Effector memory CD8-positive, alpha-beta T cell (primary cell): ENCODE results near the gene ST7.

Experiments
- ATAC-seq: fragments of 150-1000 bp; cut with Tn5 transposase; replicated peaks from 2 replicates; pipeline ENCODE4 v1.10.0; 2021; ENCODE audit warnings: mild to moderate bottlenecking, moderate library complexity
- DNase-seq, 3 experiments: peaks; one replicate each; pipeline ENCODE4 v3.0.0; 2021
- H3K27ac Mint-ChIP-seq, 2 donors: one replicate each; pipeline ENCODE4 v1.8.0; 2022; ENCODE audit warnings: mild to moderate bottlenecking in 2 of 2, mixed read lengths in 2 of 2, moderate library complexity in 2 of 2
- H3K27me3 Mint-ChIP-seq, 2 donors: one replicate each; pipeline ENCODE4 v1.8.0; 2022; ENCODE audit warnings: mixed read lengths in 2 of 2
- H3K36me3 Mint-ChIP-seq: one replicate; pipeline ENCODE4 v1.8.0; 2022; ENCODE audit warnings: mild to moderate bottlenecking, moderate library complexity, mixed read lengths; ENCODE audit not compliant: insufficient read depth
- H3K4me1 Mint-ChIP-seq, 2 donors: one replicate each; pipeline ENCODE4 v1.8.0; 2022; ENCODE audit warnings: low read depth in 2 of 2, mixed read lengths in 2 of 2
- H3K4me3 Mint-ChIP-seq, 2 donors: one replicate each; pipeline ENCODE4 v1.8.0; 2022; ENCODE audit warnings: mild to moderate bottlenecking in 2 of 2, mixed read lengths in 2 of 2, moderate library complexity in 2 of 2
- H3K9me3 Mint-ChIP-seq, 2 donors: one replicate each; pipeline ENCODE4 v1.8.0; 2022; ENCODE audit warnings: mixed read lengths in 2 of 2

Gene ST7

DNA sequence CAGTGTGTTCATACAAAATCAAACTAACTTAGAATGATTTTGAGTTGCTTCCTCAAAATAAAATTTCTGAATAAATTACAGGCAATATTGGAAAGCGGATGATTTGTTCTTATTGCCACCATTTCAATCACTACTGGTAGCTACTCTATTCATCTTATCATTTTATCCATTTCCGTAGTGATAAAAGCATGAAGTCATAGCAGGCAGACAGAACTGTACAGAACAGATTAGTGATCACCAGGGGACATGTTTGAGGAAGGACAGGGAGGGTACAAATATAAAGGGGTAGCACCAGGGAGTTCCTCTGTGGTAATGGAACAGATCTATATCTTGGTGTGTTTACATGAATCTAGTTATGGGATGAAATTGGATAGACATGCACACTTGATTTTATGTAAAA is 231.1 kb downstream of the ST7 start:
- H3K4me3 Mint-ChIP-seq: no peak overlapping the region
- no peak overlapping the region for H3K27ac Mint-ChIP-seq
- peaks cover 3 to 4% of the 10 kb centered on the region in 2 donors for H3K4me1 Mint-ChIP-seq
- H3K36me3 Mint-ChIP-seq: no peaks in the 10 kb centered on the region
- H3K27me3 Mint-ChIP-seq: no peaks in the 10 kb centered on the region
- ATAC-seq (no peak), DNase-seq (no peak)
- H3K9me3 Mint-ChIP-seq: no peaks in the 10 kb centered on the region

DNA sequence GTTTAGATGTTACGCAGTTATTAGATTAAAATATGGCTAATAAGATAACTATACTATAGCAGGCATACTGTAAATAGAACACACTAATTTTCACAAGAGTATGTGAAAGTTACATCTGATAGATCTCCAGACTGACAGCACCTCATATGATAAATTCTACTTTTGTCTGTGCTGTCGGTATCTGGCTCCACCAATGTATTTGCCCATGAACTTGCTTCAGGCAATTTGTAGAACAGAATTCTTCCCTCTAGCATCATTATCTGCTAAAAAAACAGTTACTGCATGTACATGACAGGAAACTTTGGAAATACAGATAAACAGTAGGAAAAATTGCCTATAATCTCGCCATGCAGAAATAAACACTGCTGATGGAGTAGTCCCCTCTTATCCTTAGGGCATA is 231.8 kb downstream of the ST7 start:
- ATAC-seq (no peak), DNase-seq (no peak)
- H3K4me3 Mint-ChIP-seq: no peak overlapping the region
- no peaks in the 10 kb centered on the region for H3K9me3 Mint-ChIP-seq
- H3K27ac Mint-ChIP-seq: no peak overlapping the region
- H3K4me1 Mint-ChIP-seq: peaks cover 3 to 4% of the 10 kb centered on the region in 2 donors
- H3K27me3 Mint-ChIP-seq: no peaks in the 10 kb centered on the region
- H3K36me3 Mint-ChIP-seq: no peaks in the 10 kb centered on the region

DNA sequence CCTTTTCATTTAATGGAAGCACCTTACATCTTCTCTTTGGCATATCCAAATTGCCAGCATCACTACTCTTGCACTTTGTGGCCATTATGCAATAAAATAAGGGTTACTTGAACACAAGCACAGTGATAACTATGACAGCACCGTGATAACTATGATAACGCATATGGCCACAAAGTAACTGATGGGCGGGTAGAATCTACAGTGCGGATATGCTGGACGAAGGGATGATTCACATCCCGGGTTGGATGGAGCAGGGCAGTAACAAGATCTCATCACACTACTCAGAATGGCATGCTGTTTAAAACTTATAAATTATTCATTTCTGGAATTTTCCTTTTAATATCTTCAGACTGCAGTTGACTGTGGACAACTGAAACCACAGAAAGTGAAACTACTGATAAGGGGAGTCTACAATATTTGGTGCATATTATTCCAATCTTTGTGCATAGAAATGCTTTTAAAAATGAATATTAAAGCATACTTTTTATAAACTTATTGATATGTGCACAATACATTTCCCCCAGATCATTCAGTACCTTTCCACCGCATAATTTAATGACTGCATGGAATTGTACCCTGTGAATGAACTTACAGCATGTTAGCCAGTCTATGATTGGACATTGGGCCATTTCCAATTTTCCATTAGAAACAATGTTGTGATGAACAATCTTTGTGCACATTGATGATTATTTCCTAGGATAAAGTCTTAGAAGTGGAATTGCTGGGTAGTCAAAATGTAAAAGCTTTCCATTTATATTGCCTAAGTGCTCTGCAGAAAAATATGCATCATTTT is 233.1 kb downstream of the ST7 start:
- Mint-ChIP-seq H3K9me3 (no peaks in the 10 kb centered on the region), H3K36me3 (no peaks in the 10 kb centered on the region), H3K27ac (no peak overlapping the region), H3K4me3 (no peak overlapping the region), H3K27me3 (no peaks in the 10 kb centered on the region), H3K4me1 (peaks cover 3 to 4% of the 10 kb centered on the region in 2 donors)
- no peak for DNase-seq
- no peak for ATAC-seq

GRCh38 chr7:117188376-117188775 is 235.1 kb downstream of the ST7 start:
- H3K27me3 Mint-ChIP-seq: no peaks in the 10 kb centered on the region
- ATAC-seq: no peak
- H3K4me3 Mint-ChIP-seq: no peak overlapping the region
- DNase-seq: no peak
- H3K27ac Mint-ChIP-seq: no peak overlapping the region
- no peaks in the 10 kb centered on the region for H3K9me3 Mint-ChIP-seq
- peaks cover 3 to 4% of the 10 kb centered on the region in 2 donors for H3K4me1 Mint-ChIP-seq
- no peaks in the 10 kb centered on the region for H3K36me3 Mint-ChIP-seq

GRCh38 chr7:117188949-117189592 is 235.8 kb downstream of the ST7 start:
- Mint-ChIP-seq H3K9me3 (no peaks in the 10 kb centered on the region), H3K36me3 (no peaks in the 10 kb centered on the region), H3K27ac (no peak overlapping the region), H3K4me3 (no peak overlapping the region), H3K27me3 (no peaks in the 10 kb centered on the region), H3K4me1 (peaks cover 3 to 4% of the 10 kb centered on the region in 2 donors)
- ATAC-seq: no peak
- no peak for DNase-seq

DNA sequence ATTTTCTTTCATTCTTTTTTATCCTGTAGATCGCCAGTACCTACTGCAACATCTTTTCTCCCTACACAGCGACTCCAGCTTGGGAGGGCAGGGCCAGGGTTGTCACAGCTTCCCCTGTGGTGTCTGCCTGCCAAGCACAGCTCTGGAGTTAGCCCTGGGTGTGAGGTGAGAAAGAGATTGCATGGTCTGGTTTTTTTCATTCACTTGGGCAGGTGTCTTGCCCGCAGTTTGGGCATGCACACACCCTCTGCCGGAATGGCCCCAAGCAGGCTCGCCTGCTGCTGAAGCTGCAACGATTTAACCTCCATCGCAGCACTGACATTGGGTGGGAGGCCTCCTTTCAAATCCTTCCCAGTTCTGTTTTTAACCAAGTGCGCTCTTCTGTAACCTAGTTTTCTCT is 236.8 kb downstream of the ST7 start:
- no peaks in the 10 kb centered on the region for H3K36me3 Mint-ChIP-seq
- H3K4me3 Mint-ChIP-seq: no peak overlapping the region
- peaks cover 3 to 4% of the 10 kb centered on the region in 2 donors for H3K4me1 Mint-ChIP-seq
- no peak overlapping the region for H3K27ac Mint-ChIP-seq
- ATAC-seq (no peak), DNase-seq (no peak)
- H3K27me3 Mint-ChIP-seq: no peaks in the 10 kb centered on the region
- no peaks in the 10 kb centered on the region for H3K9me3 Mint-ChIP-seq

GRCh38 chr7:117190746-117191435 is 237.6 kb downstream of the ST7 start:
- Mint-ChIP-seq H3K9me3 (no peaks in the 10 kb centered on the region), H3K4me1 (peaks cover 3 to 4% of the 10 kb centered on the region in 2 donors), H3K36me3 (no peaks in the 10 kb centered on the region), H3K4me3 (no peak overlapping the region), H3K27ac (no peak overlapping the region), H3K27me3 (no peaks in the 10 kb centered on the region)
- ATAC-seq: no peak
- DNase-seq: no peak

GRCh38 chr7:117192108-117192507 is 238.8 kb downstream of the ST7 start:
- ATAC-seq (no peak), DNase-seq (no peak)
- Mint-ChIP-seq H3K27ac (no peak overlapping the region), H3K9me3 (no peaks in the 10 kb centered on the region), H3K4me1 (no peaks in the 10 kb centered on the region), H3K27me3 (no peaks in the 10 kb centered on the region), H3K4me3 (no peak overlapping the region), H3K36me3 (no peaks in the 10 kb centered on the region)

GRCh38 chr7:117193564-117193963 is 240.3 kb downstream of the ST7 start:
- DNase-seq (no peak), ATAC-seq (no peak)
- H3K27ac Mint-ChIP-seq: no peak overlapping the region
- H3K36me3 Mint-ChIP-seq: no peaks in the 10 kb centered on the region
- no peaks in the 10 kb centered on the region for H3K4me1 Mint-ChIP-seq
- H3K27me3 Mint-ChIP-seq: no peaks in the 10 kb centered on the region
- no peak overlapping the region for H3K4me3 Mint-ChIP-seq
- no peaks in the 10 kb centered on the region for H3K9me3 Mint-ChIP-seq

GRCh38 chr7:117194445-117194844 is 241.1 kb downstream of the ST7 start:
- no peaks in the 10 kb centered on the region for H3K9me3 Mint-ChIP-seq
- no peaks in the 10 kb centered on the region for H3K27me3 Mint-ChIP-seq
- H3K36me3 Mint-ChIP-seq: no peaks in the 10 kb centered on the region
- H3K4me1 Mint-ChIP-seq: no peaks in the 10 kb centered on the region
- ATAC-seq: no peak
- no peak for DNase-seq
- no peak overlapping the region for H3K27ac Mint-ChIP-seq
- H3K4me3 Mint-ChIP-seq: no peak overlapping the region

- no peak for ATAC-seq
- no peak for DNase-seq
- H3K27me3 Mint-ChIP-seq: no peaks in the 10 kb centered on the region
- no peak overlapping the region for H3K4me3 Mint-ChIP-seq
- no peak overlapping the region for H3K27ac Mint-ChIP-seq
- no peaks in the 10 kb centered on the region for H3K4me1 Mint-ChIP-seq
- no peaks in the 10 kb centered on the region for H3K9me3 Mint-ChIP-seq
- no peaks in the 10 kb centered on the region for H3K36me3 Mint-ChIP-seq
These were observed 242.2 kb downstream of the ST7 start for GRCh38 chr7:117195361-117196029.

DNA sequence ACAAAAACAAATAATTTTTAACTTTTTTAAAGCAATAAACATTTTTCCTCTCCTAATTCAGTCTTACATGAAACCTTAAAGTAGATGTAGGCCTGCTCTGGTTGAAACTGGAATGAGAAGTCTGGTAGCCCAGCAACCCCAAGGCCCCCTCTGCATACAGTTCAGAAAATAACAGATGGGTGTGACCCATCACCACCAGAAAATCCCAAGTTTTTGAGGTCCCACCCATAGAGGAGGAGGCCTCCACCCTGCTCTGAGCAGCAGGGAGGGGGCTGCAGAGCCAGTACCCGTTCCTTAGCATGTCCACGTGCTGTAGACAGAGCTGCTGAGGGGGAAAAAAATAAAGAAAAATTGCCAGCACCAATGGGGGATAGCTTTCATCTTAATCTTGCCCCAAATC is 246.8 kb downstream of the ST7 start:
- Mint-ChIP-seq H3K36me3 (no peaks in the 10 kb centered on the region), H3K4me1 (no peaks in the 10 kb centered on the region), H3K9me3 (no peaks in the 10 kb centered on the region), H3K27ac (no peak overlapping the region), H3K27me3 (no peaks in the 10 kb centered on the region), H3K4me3 (no peak overlapping the region)
- DNase-seq: no peak
- no peak for ATAC-seq

DNA sequence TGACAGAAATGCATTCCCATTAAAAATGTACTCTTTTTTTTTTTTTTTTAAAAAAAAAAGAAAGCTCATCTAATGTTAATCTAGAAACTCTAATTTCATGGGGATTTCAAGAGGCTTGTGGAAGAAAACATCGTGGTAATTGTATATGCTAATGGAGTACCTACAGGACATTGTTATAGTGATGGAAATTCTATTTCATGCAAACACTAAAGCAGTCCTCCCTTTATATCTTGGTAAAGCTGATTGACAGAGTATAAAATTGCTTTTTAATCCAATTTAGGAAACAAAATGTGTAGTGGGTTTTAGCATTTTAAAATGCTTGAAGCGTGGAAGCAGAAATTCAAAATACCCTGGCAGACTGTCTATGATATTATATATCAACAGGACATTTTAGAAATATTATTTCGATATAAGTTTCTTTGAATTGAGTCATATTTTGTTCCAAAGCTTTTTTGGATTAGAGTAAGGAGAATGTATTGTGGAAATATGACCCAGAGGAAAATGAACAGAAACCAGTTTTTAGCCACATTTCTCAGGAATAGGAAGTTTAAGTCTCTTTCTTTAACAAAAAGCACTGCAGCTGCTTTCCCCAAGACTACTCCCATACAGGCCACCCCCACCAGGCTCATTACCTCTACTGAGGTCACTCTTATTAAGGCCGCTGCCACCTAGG is 247.6 kb downstream of the ST7 start:
- H3K27ac Mint-ChIP-seq: no peak overlapping the region
- no peaks in the 10 kb centered on the region for H3K4me1 Mint-ChIP-seq
- no peaks in the 10 kb centered on the region for H3K27me3 Mint-ChIP-seq
- no peaks in the 10 kb centered on the region for H3K9me3 Mint-ChIP-seq
- DNase-seq: no peak
- ATAC-seq: no peak
- no peak overlapping the region for H3K4me3 Mint-ChIP-seq
- H3K36me3 Mint-ChIP-seq: no peaks in the 10 kb centered on the region
